Measurements from ENCODE around the gene DNASE1L2.

The DNASE1L2 gene

GRCh38 chr16:2226245-2226793, 9.9 kb upstream of the DNASE1L2 start:
- in situ Hi-C loops (cut with MboI; ENCODE audit: low pct_unique_long_range_greater_than_20kb, low sequenced_read_pairs, unreplicated experiment) = no loop called here
- TF ChIP-seq, protein P1, sequence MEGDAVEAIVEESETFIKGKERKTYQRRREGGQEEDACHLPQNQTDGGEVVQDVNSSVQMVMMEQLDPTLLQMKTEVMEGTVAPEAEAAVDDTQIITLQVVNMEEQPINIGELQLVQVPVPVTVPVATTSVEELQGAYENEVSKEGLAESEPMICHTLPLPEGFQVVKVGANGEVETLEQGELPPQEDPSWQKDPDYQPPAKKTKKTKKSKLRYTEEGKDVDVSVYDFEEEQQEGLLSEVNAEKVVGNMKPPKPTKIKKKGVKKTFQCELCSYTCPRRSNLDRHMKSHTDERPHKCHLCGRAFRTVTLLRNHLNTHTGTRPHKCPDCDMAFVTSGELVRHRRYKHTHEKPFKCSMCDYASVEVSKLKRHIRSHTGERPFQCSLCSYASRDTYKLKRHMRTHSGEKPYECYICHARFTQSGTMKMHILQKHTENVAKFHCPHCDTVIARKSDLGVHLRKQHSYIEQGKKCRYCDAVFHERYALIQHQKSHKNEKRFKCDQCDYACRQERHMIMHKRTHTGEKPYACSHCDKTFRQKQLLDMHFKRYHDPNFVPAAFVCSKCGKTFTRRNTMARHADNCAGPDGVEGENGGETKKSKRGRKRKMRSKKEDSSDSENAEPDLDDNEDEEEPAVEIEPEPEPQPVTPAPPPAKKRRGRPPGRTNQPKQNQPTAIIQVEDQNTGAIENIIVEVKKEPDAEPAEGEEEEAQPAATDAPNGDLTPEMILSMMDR (IDR thresholded peaks at IDR 0.05; ENCODE audit: extremely low read depth, insufficient read depth, missing control alignments) = no peak
- no peak for DNase-seq (ENCODE audit: low spot score)

DNA sequence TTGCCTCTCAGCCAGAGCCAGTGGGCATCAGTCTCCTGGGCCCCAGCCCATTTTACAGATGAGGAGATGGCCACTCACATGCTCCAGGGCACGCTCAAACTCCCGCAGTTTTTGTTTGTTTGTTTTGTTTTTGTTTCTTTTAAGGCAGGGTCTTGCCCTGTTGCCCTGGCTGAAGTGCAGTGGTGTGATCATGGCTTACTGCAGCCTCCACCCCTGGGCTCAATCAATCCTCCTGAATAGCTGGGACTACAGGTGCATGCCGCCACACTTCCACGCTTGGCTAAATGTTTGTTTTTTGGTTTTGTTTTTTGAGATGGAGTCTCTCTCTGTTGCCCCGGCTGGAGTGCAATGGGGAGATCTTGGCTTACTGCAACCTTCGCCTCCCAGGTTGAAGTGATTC, 9.3 kb upstream of the DNASE1L2 start:
- no peak for DNase-seq (ENCODE audit: low spot score)
- TF ChIP-seq, protein P1 (IDR thresholded peaks at IDR 0.05; ENCODE audit: extremely low read depth, insufficient read depth, missing control alignments) = no peak
- in situ Hi-C loops (cut with MboI; ENCODE audit: low pct_unique_long_range_greater_than_20kb, low sequenced_read_pairs, unreplicated experiment) = no loop called here

DNA sequence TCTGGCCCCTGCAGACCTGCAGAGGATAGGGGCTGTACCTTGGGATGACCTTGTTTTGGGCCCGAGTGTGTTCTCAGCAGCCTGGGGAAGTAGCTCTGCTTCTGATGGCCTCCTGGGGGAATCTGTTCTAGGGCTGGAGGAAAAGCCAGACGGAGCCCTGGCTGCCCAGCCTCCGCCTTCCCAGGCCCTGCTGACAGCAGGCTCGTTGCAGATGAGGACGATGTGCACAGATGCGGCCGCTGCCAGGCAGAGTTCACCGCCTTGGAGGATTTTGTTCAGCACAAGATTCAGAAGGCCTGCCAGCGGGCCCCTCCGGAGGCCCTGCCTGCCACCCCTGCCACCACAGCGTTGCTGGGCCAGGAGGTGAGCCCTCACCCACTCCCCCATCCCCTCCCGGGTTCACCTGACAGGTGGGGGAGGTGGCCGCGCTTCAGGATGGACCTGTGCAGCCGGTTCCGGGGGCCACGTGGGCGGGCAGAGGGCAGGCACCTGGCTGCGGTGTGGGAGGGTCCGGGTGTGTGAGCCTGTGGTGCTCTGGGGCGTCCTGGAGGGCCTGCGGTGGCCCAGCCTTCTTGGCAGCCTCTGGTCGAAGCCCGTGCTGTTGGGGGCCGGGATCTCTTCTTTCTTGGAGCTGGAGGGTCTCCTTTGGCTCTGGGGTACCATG, 8.0 kb upstream of the DNASE1L2 start:
- TF ChIP-seq, protein P1 (IDR thresholded peaks at IDR 0.05; ENCODE audit: extremely low read depth, insufficient read depth, missing control alignments) = no peak
- DNase-seq (ENCODE audit: low spot score) = no peak
- in situ Hi-C loops (cut with MboI; ENCODE audit: low pct_unique_long_range_greater_than_20kb, low sequenced_read_pairs, unreplicated experiment) = no loop called here

- in situ Hi-C loops (cut with MboI; ENCODE audit: low pct_unique_long_range_greater_than_20kb, low sequenced_read_pairs, unreplicated experiment) = no loop called here
Measured at GRCh38 chr16:2229091-2229490, 7.2 kb upstream of the DNASE1L2 start.

DNA sequence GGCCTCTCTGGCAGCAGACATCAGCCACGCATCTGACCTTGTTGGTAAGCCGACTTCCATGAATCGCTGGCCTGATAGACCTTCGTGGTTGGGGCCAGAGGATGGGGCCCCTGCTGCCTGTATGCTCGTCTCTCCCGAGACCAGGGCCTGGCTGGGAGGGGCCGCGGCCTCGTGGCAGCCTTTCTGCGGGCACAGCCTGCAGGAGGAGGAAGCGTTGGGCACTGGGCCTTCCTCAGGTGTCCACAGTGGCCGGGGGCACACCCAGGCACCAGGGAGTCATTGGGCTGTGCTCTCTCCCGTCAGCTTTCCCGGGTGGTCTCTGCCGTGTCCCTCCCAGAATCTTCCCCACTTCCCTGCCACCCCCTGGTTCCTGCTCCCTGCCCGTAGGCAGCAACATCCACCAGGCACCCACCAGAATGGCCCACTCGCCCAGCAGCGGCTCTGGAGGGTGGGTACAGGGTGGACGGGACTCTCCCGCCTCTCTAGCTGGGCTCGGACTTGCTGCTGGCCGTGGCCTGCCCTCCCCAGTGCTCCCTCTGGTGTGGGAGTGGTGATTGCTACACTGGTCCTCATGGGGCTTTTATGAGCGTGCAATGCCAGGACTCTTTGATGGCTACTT, 6.5 kb upstream of the DNASE1L2 start:
- in situ Hi-C loops (cut with MboI; ENCODE audit: low pct_unique_long_range_greater_than_20kb, low sequenced_read_pairs, unreplicated experiment) = no loop called here
- no peak for DNase-seq (ENCODE audit: low spot score)
- TF ChIP-seq, protein P1 (IDR thresholded peaks at IDR 0.05; ENCODE audit: extremely low read depth, insufficient read depth, missing control alignments) = no peak

More at GRCh38 chr16:2229091-2229490, 7.2 kb upstream of the DNASE1L2 start:
- no peak for DNase-seq (ENCODE audit: low spot score)
- TF ChIP-seq, protein P1 (IDR thresholded peaks at IDR 0.05; ENCODE audit: extremely low read depth, insufficient read depth, missing control alignments) = no peak

- no peak for DNase-seq (ENCODE audit: low spot score)
- in situ Hi-C loops (cut with MboI; ENCODE audit: low pct_unique_long_range_greater_than_20kb, low sequenced_read_pairs, unreplicated experiment) = no loop called here
- TF ChIP-seq, protein P1 (IDR thresholded peaks at IDR 0.05; ENCODE audit: extremely low read depth, insufficient read depth, missing control alignments) = no peak
Measured at GRCh38 chr16:2230376-2230775, 5.9 kb upstream of the DNASE1L2 start.

Data from GM13977 (cell line).